ENCODE measurements around the gene CDK5RAP1. TPM values are rescaled to one million over a fixed set of nuclear protein-coding genes. Genes with fewer than 3 reads are reported as not detected.

CDK5RAP1 gene
- total and polyA plus RNA-seq, 2 of the 8 experiments (the other 6 are each of a cell fraction or from before 2014, with no cell fraction given): 37.8 to 46.6 TPM

GRCh38 chr20:33370291-33370690, 31.0 kb downstream of the CDK5RAP1 start (continued):
- TF ChIP-seq TAF7 (optimal IDR thresholded peaks at IDR 0.05; ENCODE audit: borderline replicate concordance, low read depth, low read length) (no peak), POLR2A (IDR thresholded peaks at IDR 0.05; ENCODE audit: control extremely low read depth in 1 of 2, low read depth in 2 of 2, low read length in 2 of 2) (no peak), CBX5 (IDR thresholded peaks at IDR 0.05; ENCODE audit: low read depth, low read length) (no peak)

Measured in H1 (cell line).